Chondrocyte (in vitro differentiated cells): ENCODE measurements around the gene RAD51B. TPM values are rescaled to one million over a fixed set of nuclear protein-coding genes. Genes with fewer than 3 reads are reported as not detected.

Experiments used
- DNase-seq: peaks from one replicate; pipeline ENCODE4 v3.0.0; 2021; ENCODE audit warnings: mixed read lengths, low spot score
- H3K27ac Mint-ChIP-seq: one replicate; pipeline ENCODE4 v1.8.0; 2021; ENCODE audit warnings: mild to moderate bottlenecking, moderate library complexity, mixed read lengths; ENCODE audit not compliant: unreplicated experiment
- H3K27me3 Mint-ChIP-seq: 2 replicates; pipeline ENCODE4 v1.8.0; 2021; ENCODE audit warnings: low read depth, mixed read lengths
- H3K36me3 Mint-ChIP-seq: 2 replicates; pipeline ENCODE4 v1.8.0; 2021; ENCODE audit warnings: low read depth, mixed read lengths
- H3K4me1 Mint-ChIP-seq: 2 replicates; pipeline ENCODE4 v1.8.0; 2021; ENCODE audit warnings: low read depth, mild to moderate bottlenecking, mixed read lengths
- H3K4me3 Mint-ChIP-seq: one replicate; pipeline ENCODE4 v1.8.0; 2021; ENCODE audit warnings: mild to moderate bottlenecking, moderate library complexity, mixed read lengths; ENCODE audit not compliant: unreplicated experiment
- H3K9me3 Mint-ChIP-seq: 2 replicates; pipeline ENCODE4 v1.8.0; 2021; ENCODE audit warnings: low read depth, mixed read lengths
- total RNA-seq: library from RNA; stranded (reverse); gene quantifications from 3 replicates; pipeline ENCODE4 v1.2.1, GENCODE V29; 2021
- TF ChIP-seq, protein P1 (sequence below): fragments of 200-600 bp; sonication (generic); IDR thresholded peaks from 2 replicates; pipeline ENCODE4 v1.5.0; 2021; ENCODE audit warnings: antibody characterized with exemption, mild to moderate bottlenecking, moderate library complexity

The RAD51B gene
- total RNA-seq, 1 donor from 2014 or later = 8.2 TPM

DNA sequence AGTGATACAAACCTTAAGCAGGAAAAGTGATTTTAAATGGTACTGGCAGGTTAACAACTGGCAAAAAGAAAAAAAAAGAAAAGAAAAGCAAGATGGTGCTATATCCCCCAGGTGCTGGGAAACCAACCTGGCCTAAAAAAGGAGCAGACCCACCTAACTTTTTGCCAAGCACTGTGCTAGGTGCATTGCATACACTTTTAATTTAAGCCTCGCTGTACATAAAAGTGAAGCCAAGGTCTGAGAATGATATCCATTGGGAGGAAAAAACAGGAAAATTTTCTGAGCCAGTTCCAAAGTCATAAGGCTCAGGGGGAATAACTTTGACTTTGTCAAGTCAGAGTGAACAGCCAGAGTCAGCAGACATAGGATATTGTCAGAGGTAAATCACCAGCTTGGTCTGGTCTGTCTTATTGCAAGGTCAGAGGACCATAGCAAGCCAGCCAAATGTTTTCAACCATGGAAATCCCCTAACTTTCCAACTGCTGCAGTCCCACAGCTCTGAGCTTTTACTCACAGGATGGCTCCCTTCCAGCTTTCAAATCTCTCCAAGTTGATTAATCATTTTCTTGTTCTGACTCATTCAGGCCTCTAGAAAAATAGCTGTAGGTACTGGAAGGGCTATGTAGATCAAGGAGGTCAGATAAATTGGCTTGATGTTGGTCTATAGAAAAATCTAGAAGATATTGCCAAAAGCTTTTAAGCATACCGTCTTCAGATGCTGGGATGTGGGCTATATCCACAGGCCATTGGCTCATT is 412.9 kb downstream of the RAD51B start:
- H3K27ac Mint-ChIP-seq = no peak overlapping the region
- H3K4me1 Mint-ChIP-seq = peaks cover 8% of the 10 kb centered on the region
- TF ChIP-seq, protein P1, sequence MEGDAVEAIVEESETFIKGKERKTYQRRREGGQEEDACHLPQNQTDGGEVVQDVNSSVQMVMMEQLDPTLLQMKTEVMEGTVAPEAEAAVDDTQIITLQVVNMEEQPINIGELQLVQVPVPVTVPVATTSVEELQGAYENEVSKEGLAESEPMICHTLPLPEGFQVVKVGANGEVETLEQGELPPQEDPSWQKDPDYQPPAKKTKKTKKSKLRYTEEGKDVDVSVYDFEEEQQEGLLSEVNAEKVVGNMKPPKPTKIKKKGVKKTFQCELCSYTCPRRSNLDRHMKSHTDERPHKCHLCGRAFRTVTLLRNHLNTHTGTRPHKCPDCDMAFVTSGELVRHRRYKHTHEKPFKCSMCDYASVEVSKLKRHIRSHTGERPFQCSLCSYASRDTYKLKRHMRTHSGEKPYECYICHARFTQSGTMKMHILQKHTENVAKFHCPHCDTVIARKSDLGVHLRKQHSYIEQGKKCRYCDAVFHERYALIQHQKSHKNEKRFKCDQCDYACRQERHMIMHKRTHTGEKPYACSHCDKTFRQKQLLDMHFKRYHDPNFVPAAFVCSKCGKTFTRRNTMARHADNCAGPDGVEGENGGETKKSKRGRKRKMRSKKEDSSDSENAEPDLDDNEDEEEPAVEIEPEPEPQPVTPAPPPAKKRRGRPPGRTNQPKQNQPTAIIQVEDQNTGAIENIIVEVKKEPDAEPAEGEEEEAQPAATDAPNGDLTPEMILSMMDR = no peak
- H3K9me3 Mint-ChIP-seq = no peaks in the 10 kb centered on the region
- DNase-seq = no peak
- H3K36me3 Mint-ChIP-seq = no peaks in the 10 kb centered on the region
- H3K4me3 Mint-ChIP-seq = no peak overlapping the region
- no peaks in the 10 kb centered on the region for H3K27me3 Mint-ChIP-seq

DNA sequence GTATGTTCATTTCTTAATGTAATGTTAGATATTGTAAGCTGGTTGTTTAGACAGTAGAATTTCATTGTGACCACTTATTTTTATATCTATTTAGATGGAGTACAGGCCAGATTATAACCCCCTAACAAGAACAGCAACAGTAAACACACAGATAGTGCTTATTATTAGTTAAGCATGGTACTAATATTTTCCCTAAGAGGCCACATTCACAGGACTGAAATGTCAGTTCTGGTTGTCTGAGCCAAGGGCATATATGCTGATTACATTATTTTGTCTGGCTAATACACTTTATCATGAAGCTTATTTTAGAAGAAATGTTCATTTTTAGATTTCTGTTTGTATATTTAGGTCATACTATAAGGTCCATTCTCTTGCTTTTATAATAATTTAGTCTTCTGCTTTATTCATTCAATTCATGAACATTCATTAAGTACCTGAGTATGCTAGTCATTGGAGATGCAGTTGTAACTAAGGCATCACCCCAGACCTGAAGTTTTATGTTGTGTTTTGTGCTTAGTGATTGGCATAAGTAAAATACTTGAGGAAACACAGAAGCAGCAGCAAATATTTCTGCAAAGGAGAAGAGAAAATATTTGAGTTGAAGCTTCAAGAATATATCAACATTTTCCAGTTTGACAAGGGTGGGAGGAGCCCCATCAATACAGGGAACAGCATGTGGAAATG is 413.7 kb downstream of the RAD51B start:
- H3K27me3 Mint-ChIP-seq = no peaks in the 10 kb centered on the region
- H3K36me3 Mint-ChIP-seq = no peaks in the 10 kb centered on the region
- H3K27ac Mint-ChIP-seq = no peak overlapping the region
- H3K4me3 Mint-ChIP-seq = no peak overlapping the region
- H3K9me3 Mint-ChIP-seq = no peaks in the 10 kb centered on the region
- peaks cover 8% of the 10 kb centered on the region for H3K4me1 Mint-ChIP-seq
- TF ChIP-seq, protein P1 = no peak
- DNase-seq = no peak

DNA sequence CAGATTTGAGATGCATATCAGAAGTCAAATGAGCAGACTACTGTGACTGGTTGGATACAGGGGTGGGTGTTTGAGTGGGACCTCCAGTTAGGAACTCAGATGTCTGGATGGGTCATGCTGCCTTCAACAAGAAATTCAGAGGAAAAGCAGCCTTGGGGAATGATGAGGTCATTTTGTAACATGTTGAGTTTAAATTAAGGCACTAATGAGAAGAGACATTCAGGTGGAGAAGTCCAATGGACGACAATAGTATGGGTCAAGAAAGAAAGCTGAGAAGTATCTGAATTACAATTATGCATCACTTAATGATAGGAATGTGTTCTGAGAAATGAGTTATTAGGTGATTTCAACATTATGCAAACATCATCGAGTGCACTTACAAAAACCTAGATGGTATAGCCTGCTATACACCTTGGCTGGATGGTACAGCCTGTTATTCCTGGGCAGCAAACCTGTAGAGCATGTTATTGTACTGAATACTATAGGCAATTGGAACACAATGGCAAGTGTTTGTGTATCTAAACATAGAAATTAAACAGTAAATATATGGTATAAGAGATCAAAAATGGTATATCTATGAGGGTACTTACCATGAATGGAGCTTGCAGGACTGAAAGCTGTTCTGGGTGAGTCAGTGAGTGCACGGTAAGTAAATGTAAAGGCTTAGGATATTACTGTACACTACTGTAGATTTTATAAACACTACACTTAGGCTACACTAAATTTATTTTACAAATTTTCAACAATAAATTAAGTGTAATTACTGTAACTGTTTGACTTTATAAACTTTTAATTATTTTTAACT is 414.7 kb downstream of the RAD51B start:
- DNase-seq = no peak
- H3K36me3 Mint-ChIP-seq = no peaks in the 10 kb centered on the region
- no peaks in the 10 kb centered on the region for H3K9me3 Mint-ChIP-seq
- peaks cover 8% of the 10 kb centered on the region for H3K4me1 Mint-ChIP-seq
- no peak overlapping the region for H3K4me3 Mint-ChIP-seq
- TF ChIP-seq, protein P1 = no peak
- no peaks in the 10 kb centered on the region for H3K27me3 Mint-ChIP-seq
- H3K27ac Mint-ChIP-seq = no peak overlapping the region

DNA sequence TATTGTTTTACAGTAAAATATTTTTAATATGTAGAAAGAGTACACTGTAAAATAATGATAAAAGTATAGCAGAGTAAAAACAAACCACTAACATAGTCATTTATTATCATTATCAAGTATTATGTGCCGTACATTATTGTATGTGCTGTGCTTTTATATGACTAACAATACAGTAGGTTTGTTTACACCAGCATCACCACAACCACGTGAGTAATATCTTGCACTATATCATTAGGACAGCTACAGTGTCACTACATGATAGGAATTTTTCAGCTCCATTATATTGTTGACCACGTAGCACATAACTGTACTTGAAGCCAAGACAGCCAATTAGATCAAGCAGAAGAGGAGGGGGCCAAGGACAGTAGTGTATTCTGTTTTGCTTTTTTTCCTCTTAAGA is 415.4 kb downstream of the RAD51B start:
- TF ChIP-seq, protein P1 = no peak
- Mint-ChIP-seq H3K9me3 (no peaks in the 10 kb centered on the region), H3K27me3 (no peaks in the 10 kb centered on the region), H3K36me3 (no peaks in the 10 kb centered on the region), H3K27ac (no peak overlapping the region), H3K4me1 (peaks cover 10% of the 10 kb centered on the region), H3K4me3 (no peak overlapping the region)
- no peak for DNase-seq
